Pancreas (tissue), 10 donors: Measurements from ENCODE around the gene HPS5. TPM values are rescaled to one million over a fixed set of nuclear protein-coding genes. Genes with fewer than 3 reads are reported as not detected.

Experiments used
- ATAC-seq, 4 donors: fragments of 200-7000 bp; cut with Tn5 transposase; one replicate each; pipeline versions ENCODE4 v1.8.0 to v1.9.1; 2020; ENCODE audit warnings: mild to moderate bottlenecking in 4 of 4, moderate library complexity in 4 of 4
- DNase-seq, 6 donors: peaks; one replicate each; pipeline ENCODE4 v3.0.0-alpha.2; 2020
- FAIRE-seq: peaks from 2 replicates; lab custom pipeline; 2012; peaks lifted over from hg19 to GRCh38; lab: Jason Lieb, UNC
- H3K27ac ChIP-seq, 4 donors: fragments of 200-600 bp; sonication (generic); 1 replicate in 3 of 4; 2 replicates in 1 of 4; pipeline versions ENCODE4 v1.5.0 to v1.8.0; 2020
- H3K27me3 ChIP-seq, 4 donors: fragments of 200-600 bp; one replicate each; pipeline ENCODE4 v1.8.0; 2021
- H3K36me3 ChIP-seq, 3 donors: fragments of 200-600 bp; sonication (generic) in 1 of 3; one replicate each; pipeline versions ENCODE4 v1.5.0 to v1.8.0; 2020 to 2021
- H3K4me1 ChIP-seq, 3 donors: fragments of 200-600 bp; one replicate each; pipeline ENCODE4 v1.8.0; 2021
- H3K4me3 ChIP-seq, 4 donors: fragments of 200-600 bp; sonication (generic) in 2 of 4; one replicate each; pipeline versions ENCODE4 v1.5.0 to v1.8.0; 2020 to 2021
- H3K9me3 ChIP-seq, 4 donors: fragments of 200-600 bp; one replicate each; pipeline ENCODE4 v1.8.0; 2021
- CTCF ChIP-seq, 4 donors: fragments of 200-600 bp; sonication (generic) in 3 of 4; IDR thresholded peaks; one replicate each; pipeline versions ENCODE4 v1.5.0 to v1.8.0; 2021; ENCODE audit warnings: antibody characterized with exemption in 4 of 4
- WGBS, 2 donors: extraction: QIAGEN DNeasy Blood & Tissue Kit; methylation state at CpG; one replicate each; pipeline ENCODE4 v1.1.7; 2013; 5-methylcytosine and 5-hydroxymethylcytosine counted together
- intact Hi-C, 3 donors: fragments of 100-400 bp; cut with DNase I; formaldehyde crosslinking; loops; one replicate each; pipeline versions ENCODE4 v1.11.1 to v1.14.2; 2022
- polyA plus RNA-seq, 2 donors: library from polyadenylated mRNA; stranded (reverse); fragments of 200-250 nt; gene quantifications; one replicate each; pipeline ENCODE4 v1.2.3, GENCODE V29; 2013
- total RNA-seq, 6 donors: library from RNA; stranded (reverse); fragmentation: NEBNext Ultra II Directional in 4 of 6; extraction: Animal tissue kit (Norgen Biotek cat#: 25700) in 4 of 6; gene quantifications; one replicate each; pipeline versions ENCODE4 v1.2.1 to v1.2.4, GENCODE V29; 2021 to 2023
- donor health status: healthy with polysubstance abuse.
- donor health status: DM: no; HTN: no; CAD: no; lungs with moderate emphysema.
- donor health status: DM: no; HTN: no; CAD: no.
- donor health status: control.
- donor health status: control.
- donor health status: Bipolar disorder and iron deficiency.
- donor health status: DM: yes; HTN: yes; CAD: no.
- donor health status: DM: no; HTN: no; CAD: no.
- donor health status: DM: no; HTN: no; CAD: no.
- donor health status: DM: yes; HTN: yes; CAD: no.

The HPS5 gene
- total and polyA plus RNA-seq, 8 donors = 3.4 to 9.7 (median 6.7) TPM

DNA sequence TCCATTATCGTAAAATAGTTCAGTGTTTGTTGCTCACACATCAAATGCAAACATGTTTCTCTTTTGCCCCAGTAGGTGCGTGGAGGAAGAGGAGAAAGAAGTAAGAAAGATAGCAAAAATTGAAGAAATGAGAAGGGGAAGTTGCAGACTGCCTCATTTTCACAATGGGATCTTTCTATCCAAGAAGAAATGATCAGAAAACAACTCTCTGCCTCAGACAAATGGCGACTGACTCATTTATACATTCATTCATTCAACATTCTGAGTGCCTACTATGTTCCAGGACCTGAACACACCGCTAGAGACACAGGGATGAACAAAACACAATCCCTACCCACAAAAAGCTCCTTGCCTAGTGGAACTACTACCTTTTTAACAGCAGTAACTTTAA, 367 bp downstream of the HPS5 start:
- FAIRE-seq (no peak), DNase-seq (no peak), ATAC-seq (peak in 2 of 4 donors; percentile 1)
- Histone ChIP-seq H3K27ac (peak overlapping the region; percentile 92 to 98 (median 98)), H3K36me3 (peaks cover 0 to 4% (median 0%) of the 10 kb centered on the region in 3 donors), H3K9me3 (no peaks in the 10 kb centered on the region), H3K4me3 (peak overlapping the region; percentile 74 to 86 (median 80)), H3K4me1 (peaks cover 24 to 47% (median 39%) of the 10 kb centered on the region in 3 donors), H3K27me3 (no peaks in the 10 kb centered on the region)
- WGBS, 2 donors = 2 to 3% methylated on average over 4 of the region's 4 CpGs
- no peak for TF ChIP-seq CTCF (IDR thresholded peaks at IDR 0.05)
- intact Hi-C loops = no loop called here

DNA sequence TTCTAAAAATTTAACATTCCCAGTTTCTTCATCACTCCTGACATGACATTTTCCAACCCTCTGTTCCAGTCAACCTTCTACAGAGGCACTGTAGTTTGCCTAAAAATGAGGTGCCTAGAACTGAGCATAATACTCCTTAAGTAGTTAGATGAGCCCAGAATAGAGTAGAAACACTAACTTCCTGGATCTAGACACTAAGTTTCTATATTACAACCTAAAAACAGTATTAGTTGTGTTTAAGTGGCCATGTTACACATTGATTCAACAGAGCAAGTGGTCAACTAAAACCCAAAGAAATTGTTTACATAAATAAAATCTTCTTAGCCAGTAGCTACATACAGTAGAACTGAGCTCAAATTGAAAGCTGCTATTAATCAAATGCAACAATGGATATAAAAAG, 1.3 kb downstream of the HPS5 start:
- Histone ChIP-seq H3K4me1 (peaks cover 24 to 47% (median 36%) of the 10 kb centered on the region in 3 donors), H3K9me3 (no peaks in the 10 kb centered on the region), H3K36me3 (peaks cover 0 to 4% (median 0%) of the 10 kb centered on the region in 3 donors), H3K27me3 (no peaks in the 10 kb centered on the region), H3K4me3 (peak overlapping the region in 1 of 4 donors; percentile 15), H3K27ac (no peak overlapping the region)
- DNase-seq (no peak), FAIRE-seq (no peak), ATAC-seq (no peak)
- intact Hi-C loops = no loop called here
- no peak for TF ChIP-seq CTCF (IDR thresholded peaks at IDR 0.05)

GRCh38 chr11:18319914-18320313, 2.0 kb downstream of the HPS5 start:
- intact Hi-C loops = no loop called here
- no peak overlapping the region for H3K27ac ChIP-seq
- H3K4me3 ChIP-seq = peak overlapping the region in 1 of 4 donors; percentile 15
- no peaks in the 10 kb centered on the region for H3K9me3 ChIP-seq
- 50 to 53% methylated on average over 3 of the region's 3 CpGs for WGBS, 2 donors
- DNase-seq (no peak), ATAC-seq (no peak), FAIRE-seq (no peak)
- peaks cover 21 to 41% (median 30%) of the 10 kb centered on the region in 3 donors for H3K4me1 ChIP-seq
- peaks cover 0 to under 1% (median 0%) of the 10 kb centered on the region in 3 donors for H3K36me3 ChIP-seq
- H3K27me3 ChIP-seq = no peaks in the 10 kb centered on the region
- no peak for TF ChIP-seq CTCF (IDR thresholded peaks at IDR 0.05)

GRCh38 chr11:18317551-18317950, 4.4 kb downstream of the HPS5 start:
- no peaks in the 10 kb centered on the region for H3K27me3 ChIP-seq
- ATAC-seq (no peak), FAIRE-seq (no peak), DNase-seq (no peak)
- 90 to 91% methylated on average over 4 of the region's 4 CpGs for WGBS, 2 donors
- intact Hi-C loops = no loop called here
- no peak overlapping the region for H3K27ac ChIP-seq
- TF ChIP-seq CTCF (IDR thresholded peaks at IDR 0.05) = no peak
- H3K4me3 ChIP-seq = no peak overlapping the region
- H3K36me3 ChIP-seq = no peaks in the 10 kb centered on the region
- H3K9me3 ChIP-seq = no peaks in the 10 kb centered on the region
- H3K4me1 ChIP-seq = peaks cover 13 to 32% (median 20%) of the 10 kb centered on the region in 3 donors

- no peak overlapping the region for H3K27ac ChIP-seq
- FAIRE-seq (no peak), DNase-seq (no peak), ATAC-seq (no peak)
- H3K27me3 ChIP-seq = no peaks in the 10 kb centered on the region
- no peaks in the 10 kb centered on the region for H3K36me3 ChIP-seq
- TF ChIP-seq CTCF (IDR thresholded peaks at IDR 0.05) = no peak
- intact Hi-C loops = no loop called here
- no peaks in the 10 kb centered on the region for H3K9me3 ChIP-seq
- H3K4me1 ChIP-seq = peaks cover 22 to 38% (median 27%) of the 10 kb centered on the region in 3 donors
- 95 to 100% methylated on average over 2 of the region's 2 CpGs for WGBS, 2 donors
- no peak overlapping the region for H3K4me3 ChIP-seq
Measured at GRCh38 chr11:18315893-18316292, 6.0 kb downstream of the HPS5 start.
